Mammary epithelial cell (primary cell): ENCODE measurements around the gene RAPGEF2.

ENCODE experiments used
- CTCF ChIP-seq, 2 donors: IDR thresholded peaks in 1 of 2; conservative IDR thresholded peaks in 1 of 2; 2 replicates each; pipeline ENCODE4 v1.5.1; 2011 to 2012; ENCODE audit warnings: inconsistent platforms in 2 of 2, low read length in 2 of 2, mild to moderate bottlenecking in 2 of 2, control low read depth in 1 of 2, low read depth in 1 of 2; ENCODE audit not compliant: insufficient read depth in 1 of 2; ENCODE audit errors: extremely low read depth in 1 of 2
- EZH2 ChIP-seq: IDR thresholded peaks from 2 replicates; pipeline ENCODE4 v1.6.1; 2012; ENCODE audit warnings: low read length, inconsistent platforms, borderline replicate concordance

- TF ChIP-seq CTCF (conservative IDR thresholded peaks at IDR 0.05 in 1 of 2, IDR thresholded peaks at IDR 0.05 in 1 of 2; ENCODE audit: extremely low read depth in 1 of 2, insufficient read depth in 1 of 2, low read depth in 1 of 2, low read length in 2 of 2) (no peak), EZH2 (no peak)
These were observed 257.7 kb downstream of the RAPGEF2 start for GRCh38 chr4:159360549-159360948.
